CD14-positive monocyte (primary cell): ENCODE results near the gene ELOVL6. TPM values are rescaled to one million over a fixed set of nuclear protein-coding genes. Genes with fewer than 3 reads are reported as not detected.

Source experiments
- DNase-seq, 3 donors: peaks; one replicate each; pipeline ENCODE4 v3.0.0-alpha.2; 2011 to 2022
- H2AFZ ChIP-seq: 2 replicates; pipeline ENCODE4 v1.6.0; 2012; ENCODE audit warnings: mild to moderate bottlenecking, low read depth, low read length, inconsistent platforms; ENCODE audit not compliant: insufficient read depth, poor library complexity, severe bottlenecking
- H3K27ac ChIP-seq, 2 donors: 1 replicate in 1 of 2; 2 replicates in 1 of 2; pipeline ENCODE4 v1.5.1; 2012 to 2013; ENCODE audit warnings: low read length in 2 of 2, control low read depth in 1 of 2, inconsistent platforms in 1 of 2, low read depth in 1 of 2, mild to moderate bottlenecking in 1 of 2
- H3K27me3 ChIP-seq, 2 donors: one replicate each; pipeline versions ENCODE4 v1.6.0 to v1.6.1; 2011 to 2013; ENCODE audit warnings: low read length in 2 of 2; ENCODE audit not compliant: control insufficient read depth in 2 of 2, insufficient read depth in 2 of 2
- H3K36me3 ChIP-seq, 2 donors: replicated peaks in 1 of 2; 1 replicate in 1 of 2; 2 replicates in 1 of 2; pipeline versions ENCODE4 v1.5.1 to v1.6.1; 2012 to 2013; ENCODE audit warnings: low read length in 2 of 2, control low read depth in 1 of 2, inconsistent platforms in 1 of 2, mild to moderate bottlenecking in 1 of 2; ENCODE audit not compliant: insufficient read depth in 2 of 2, control insufficient read depth in 1 of 2
- H3K4me1 ChIP-seq, 2 donors: 1 replicate in 1 of 2; 2 replicates in 1 of 2; pipeline versions ENCODE4 v1.5.1 to v1.6.1; 2012 to 2013; ENCODE audit warnings: low read length in 2 of 2, control low read depth in 1 of 2, inconsistent platforms in 1 of 2, mild to moderate bottlenecking in 1 of 2, moderate library complexity in 1 of 2; ENCODE audit not compliant: insufficient read depth in 2 of 2, control insufficient read depth in 1 of 2
- H3K4me2 ChIP-seq: replicated peaks from 2 replicates; pipeline ENCODE3; 2012; ENCODE audit warnings: low read length, moderate library complexity, mild to moderate bottlenecking; ENCODE audit not compliant: poor library complexity, severe bottlenecking; ENCODE audit errors: extremely low read depth
- H3K4me3 ChIP-seq, 3 experiments: fragments of 200-600 bp in 1 of 3; sonication (generic) in 1 of 3; replicated peaks in 1 of 3; 1 replicate in 2 of 3; 2 replicates in 1 of 3; pipeline ENCODE4 v1.5.1; 2011 to 2013; ENCODE audit warnings: low read length in 3 of 3, mild to moderate bottlenecking in 3 of 3, control low read depth in 2 of 3, low read depth in 2 of 3, inconsistent platforms in 1 of 3, moderate library complexity in 1 of 3
- H3K79me2 ChIP-seq: 2 replicates; pipeline ENCODE4 v1.6.0; 2012; ENCODE audit warnings: mild to moderate bottlenecking, control low read depth, inconsistent platforms, low read length, moderate library complexity; ENCODE audit not compliant: insufficient read depth
- H3K9ac ChIP-seq: 2 replicates; pipeline ENCODE4 v1.6.0; 2017; ENCODE audit warnings: low read length, mild to moderate bottlenecking; ENCODE audit not compliant: insufficient read depth, poor library complexity, severe bottlenecking
- H3K9me3 ChIP-seq, 2 donors: replicated peaks in 1 of 2; 1 replicate in 1 of 2; 2 replicates in 1 of 2; pipeline versions ENCODE4 v1.5.1 to v1.6.1; 2012 to 2013; ENCODE audit warnings: low read length in 2 of 2, control low read depth in 1 of 2; ENCODE audit not compliant: control insufficient read depth in 1 of 2, insufficient read depth in 1 of 2
- H4K20me1 ChIP-seq: 2 replicates; pipeline ENCODE4 v1.6.0; 2012; ENCODE audit warnings: mild to moderate bottlenecking, low read length, control low read depth, moderate library complexity; ENCODE audit not compliant: insufficient read depth
- H3K27ac Mint-ChIP-seq, 7 donors: one replicate each; pipeline ENCODE4 v1.8.0; 2020; ENCODE audit warnings: mild to moderate bottlenecking in 7 of 7, mixed read lengths in 7 of 7, moderate library complexity in 6 of 7, inconsistent platforms in 2 of 7
- H3K27me3 Mint-ChIP-seq, 3 donors: one replicate each; pipeline ENCODE4 v1.8.0; 2021 to 2022; ENCODE audit warnings: low read depth in 3 of 3, mild to moderate bottlenecking in 3 of 3, mixed read lengths in 3 of 3, moderate library complexity in 3 of 3, inconsistent platforms in 1 of 3
- H3K36me3 Mint-ChIP-seq, 2 donors: one replicate each; pipeline ENCODE4 v1.8.0; 2020; ENCODE audit warnings: mixed read lengths in 2 of 2, inconsistent platforms in 1 of 2, mild to moderate bottlenecking in 1 of 2
- H3K4me1 Mint-ChIP-seq: one replicate; pipeline ENCODE4 v1.8.0; 2020; ENCODE audit warnings: mild to moderate bottlenecking, mixed read lengths
- H3K4me3 Mint-ChIP-seq, 2 donors: one replicate each; pipeline ENCODE4 v1.8.0; 2020; ENCODE audit warnings: mild to moderate bottlenecking in 2 of 2, mixed read lengths in 2 of 2, moderate library complexity in 1 of 2
- H3K9me3 Mint-ChIP-seq, 7 donors: one replicate each; pipeline ENCODE4 v1.8.0; 2020 to 2022; ENCODE audit warnings: mixed read lengths in 7 of 7, mild to moderate bottlenecking in 6 of 7, moderate library complexity in 6 of 7, inconsistent platforms in 2 of 7
- CTCF ChIP-seq: fragments of 200-600 bp; IDR thresholded peaks from one replicate; pipeline ENCODE4 v1.8.0; 2022; ENCODE audit warnings: antibody characterized with exemption, mild to moderate bottlenecking
- WGBS: methylation state at CpG from one replicate; pipeline ENCODE4 v1.1.5; 2013; ENCODE audit warnings: missing lambda C conversion rate; ENCODE audit not compliant: insufficient coverage; 5-methylcytosine and 5-hydroxymethylcytosine counted together
- intact Hi-C, 2 donors: fragments of 100-400 bp; cut with micrococcal nuclease; formaldehyde crosslinking; loops; one replicate each; pipeline versions ENCODE4 v1.15.0 to v1.15.1; 2023
- polyA plus RNA-seq, 3 donors: library from polyadenylated mRNA; depleted of rRNA in 1 of 3; unstranded in 2 of 3; stranded (reverse) in 1 of 3; fragments of 300-500 nt in 2 of 3; fragments of >200 nt in 1 of 3; fragmentation: Illumina TruSeq in 2 of 3; gene quantifications; 1 replicate in 2 of 3; 2 replicates in 1 of 3; pipeline ENCODE4 v1.2.3, GENCODE V29; 2012 to 2021

Gene ELOVL6
- polyA plus RNA-seq, 3 donors, result 0.11 to 0.19 TPM; not detected in 1

DNA sequence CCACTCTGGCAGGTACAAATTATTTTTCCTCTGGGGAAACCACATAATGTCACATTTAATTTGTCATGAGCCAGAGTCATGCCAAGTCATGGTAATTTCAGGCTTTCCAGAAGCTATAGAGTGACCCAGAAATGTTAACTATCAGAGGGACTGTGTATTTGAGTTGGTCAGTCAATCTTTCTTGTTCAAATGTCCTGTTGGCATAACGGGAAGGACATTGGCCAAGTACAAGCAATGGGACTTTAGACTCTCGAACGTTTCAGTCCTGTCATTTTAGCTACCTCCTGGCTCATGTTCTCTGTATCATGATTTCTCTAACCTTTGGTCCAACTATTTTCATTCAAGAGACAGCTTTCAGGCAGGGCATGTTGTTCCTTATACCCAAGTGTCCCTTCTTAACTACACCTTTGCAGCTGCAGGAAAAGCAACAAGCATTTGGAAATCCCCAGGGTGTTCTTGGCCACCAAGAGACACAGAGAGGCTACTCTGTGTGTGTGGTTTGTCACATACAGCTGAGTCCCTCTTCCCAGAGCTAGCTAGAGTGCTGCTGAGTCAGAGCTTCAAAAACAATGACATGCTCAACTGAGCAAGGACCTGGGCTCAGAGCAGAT lies 143.2 kb downstream of the ELOVL6 start:
- Histone ChIP-seq H4K20me1 (no peaks in the 10 kb centered on the region), H3K79me2 (no peaks in the 10 kb centered on the region), H3K36me3 (no peaks in the 10 kb centered on the region), H3K27me3 (peaks cover 39 to 55% of the 10 kb centered on the region in 2 donors), H3K4me3 (no peak overlapping the region), H3K9ac (no peak overlapping the region), H3K9me3 (no peaks in the 10 kb centered on the region), H3K27ac (no peak overlapping the region), H2AFZ (no peak overlapping the region), H3K4me2 (no peak overlapping the region), H3K4me1 (peaks cover 13% of the 10 kb centered on the region in 2 donors)
- 44% methylated on average over 3 of the region's 3 CpGs for WGBS
- Mint-ChIP-seq H3K4me1 (peaks cover 12% of the 10 kb centered on the region), H3K27me3 (peaks cover 15 to 64% (median 17%) of the 10 kb centered on the region in 3 donors), H3K27ac (no peak overlapping the region), H3K36me3 (peaks cover 4 to 6% of the 10 kb centered on the region in 2 donors), H3K4me3 (peak overlapping the region in 1 of 2 donors; percentile 44), H3K9me3 (no peaks in the 10 kb centered on the region)
- no peak for TF ChIP-seq CTCF
- intact Hi-C loops, result loop anchor here (10.0 kb wide), 2 partner anchors 140 to 150 kb away; partner anchors contain the start of gene ELOVL6 (in 1 of the 2)
- no peak for DNase-seq

DNA sequence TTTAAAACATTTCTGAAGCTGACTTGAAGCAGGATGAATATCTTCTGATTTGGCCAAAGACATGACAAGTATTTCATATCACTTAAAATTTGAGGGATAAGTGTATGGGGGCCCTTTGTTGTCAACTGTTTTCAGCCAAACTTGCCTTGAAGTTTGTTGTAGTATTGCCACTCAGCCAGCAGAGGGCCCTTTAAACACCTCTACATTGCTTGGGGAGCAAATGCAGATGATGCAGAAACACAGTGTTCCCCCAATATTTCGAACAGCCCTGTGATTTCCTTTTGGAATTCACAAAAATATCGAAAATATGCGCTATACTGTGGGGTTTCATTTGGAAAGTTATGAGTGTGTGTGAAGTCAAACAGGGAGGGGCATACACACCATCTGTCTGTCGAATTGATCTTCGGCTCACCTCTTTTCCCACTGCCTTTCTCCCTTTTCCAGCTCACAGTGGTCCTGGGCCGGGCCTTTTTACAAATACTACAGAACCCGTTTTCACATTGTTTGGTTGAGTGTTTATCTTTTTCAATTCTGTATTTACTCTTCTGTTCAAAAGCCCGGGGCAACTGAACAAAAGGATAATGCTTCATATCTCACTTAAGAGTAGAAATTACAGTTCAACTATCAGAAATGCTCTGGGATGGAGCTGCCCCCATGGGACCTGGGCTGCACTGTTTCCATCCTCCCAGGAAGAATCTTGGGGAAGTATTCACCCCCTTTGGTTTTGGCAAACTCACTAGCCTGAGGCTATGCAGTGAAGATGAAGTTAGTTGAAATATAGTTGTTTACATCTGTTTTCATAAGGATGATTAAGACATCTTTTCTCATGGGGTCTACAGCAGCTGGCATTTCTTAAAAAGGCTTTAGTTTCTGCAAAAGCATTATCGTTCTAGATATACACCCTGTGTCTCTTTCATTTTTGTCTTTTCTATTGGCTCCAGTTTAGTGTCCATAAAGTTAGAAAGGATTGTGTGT lies 148.2 kb downstream of the ELOVL6 start:
- Histone ChIP-seq H3K4me1 (no peaks in the 10 kb centered on the region), H3K4me2 (no peak overlapping the region), H2AFZ (no peak overlapping the region), H3K9ac (no peak overlapping the region), H4K20me1 (no peaks in the 10 kb centered on the region), H3K79me2 (no peaks in the 10 kb centered on the region), H3K27me3 (peaks cover 48 to 52% of the 10 kb centered on the region in 2 donors), H3K4me3 (no peak overlapping the region), H3K27ac (no peak overlapping the region), H3K36me3 (no peaks in the 10 kb centered on the region), H3K9me3 (no peaks in the 10 kb centered on the region)
- Mint-ChIP-seq H3K27me3 (peaks cover 28 to 57% (median 30%) of the 10 kb centered on the region in 3 donors), H3K4me1 (no peaks in the 10 kb centered on the region), H3K4me3 (peak overlapping the region in 1 of 2 donors; percentile 73), H3K27ac (no peak overlapping the region), H3K9me3 (no peaks in the 10 kb centered on the region), H3K36me3 (peaks cover 4 to 6% of the 10 kb centered on the region in 2 donors)
- peak; percentile 17 to 51 (median 44) for DNase-seq
- no CpG with 5 or more reads among the region's 9 CpGs for WGBS
- TF ChIP-seq CTCF, result peak; percentile 86
- intact Hi-C loops, result loop anchor here (10.0 kb wide), 2 partner anchors 145 to 155 kb away; partner anchors contain the start of gene ELOVL6 (in 1 of the 2)
